C1 segment of cervical spinal cord (tissue), 14 donors: ENCODE data around the gene ARL17A.
"Not testable (repeated sequence)": the region's sequence is repeated elsewhere in the genome, so short reads cannot be mapped to it uniquely, and the experiment has no call there.

Experiments used
- DNase-seq, 14 donors: peaks; one replicate each; lab custom pipeline; 2025; lab: John Stamatoyannopoulos, UW

The ARL17A gene

DNA sequence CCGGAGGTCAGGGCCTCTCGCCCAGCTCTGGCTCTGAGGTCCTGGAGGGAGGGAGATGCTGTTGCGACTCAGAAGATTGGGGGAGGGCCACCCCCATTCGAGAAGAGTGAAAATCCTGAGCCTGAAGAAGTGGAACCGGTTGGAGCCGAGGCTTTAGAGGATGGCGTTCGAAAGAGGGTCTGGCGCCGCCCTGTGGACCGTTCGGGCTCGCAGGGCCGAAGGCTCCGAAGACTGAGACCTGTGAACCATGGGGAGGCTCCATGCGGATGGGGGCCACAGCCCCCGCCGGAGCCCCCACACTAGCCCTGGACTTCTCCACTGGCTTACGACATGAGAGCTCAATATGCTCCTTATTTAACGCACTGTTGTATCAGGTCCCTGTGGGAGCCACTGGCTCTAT is 20.3 kb downstream of the ARL17A start:
- not testable (repeated sequence) for DNase-seq

DNA sequence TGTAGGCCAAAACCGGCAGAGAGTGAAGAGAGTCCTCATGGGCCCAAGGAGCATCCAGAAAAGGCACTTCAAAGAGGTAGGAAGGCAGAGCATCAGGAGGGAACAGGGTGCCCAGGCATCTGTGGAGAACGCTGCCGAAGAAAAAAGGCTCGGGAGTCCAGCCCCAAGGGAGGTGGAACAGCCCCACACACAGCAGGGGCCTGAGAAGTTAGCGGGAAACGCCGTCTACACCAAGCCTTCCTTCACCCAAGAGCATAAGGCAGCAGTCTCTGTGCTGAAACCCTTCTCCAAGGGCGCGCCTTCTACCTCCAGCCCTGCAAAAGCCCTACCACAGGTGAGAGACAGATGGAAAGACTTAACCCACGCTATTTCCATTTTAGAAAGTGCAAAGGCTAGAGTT is 30.9 kb downstream of the ARL17A start:
- not testable (repeated sequence) for DNase-seq

DNA sequence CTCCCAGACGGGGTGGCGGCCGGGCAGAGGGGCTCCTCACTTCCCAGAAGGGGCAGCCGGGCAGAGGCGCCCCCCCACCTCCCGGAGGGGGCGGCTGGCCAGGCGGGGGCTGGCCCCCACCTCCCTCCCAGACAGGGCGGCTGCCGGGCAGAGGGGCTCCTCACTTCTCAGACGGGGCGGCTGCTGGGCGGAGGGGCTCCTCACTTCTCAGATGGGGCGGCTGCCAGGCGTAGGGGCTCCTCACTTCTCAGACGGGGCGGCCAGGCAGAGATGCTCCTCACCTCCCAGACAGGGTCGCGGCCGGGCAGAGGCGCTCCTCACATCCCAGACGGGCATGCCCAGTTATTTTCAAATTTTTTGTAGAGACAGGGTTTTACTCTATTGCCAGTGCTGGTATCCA is 44.8 kb downstream of the ARL17A start:
- not testable (repeated sequence) for DNase-seq

DNA sequence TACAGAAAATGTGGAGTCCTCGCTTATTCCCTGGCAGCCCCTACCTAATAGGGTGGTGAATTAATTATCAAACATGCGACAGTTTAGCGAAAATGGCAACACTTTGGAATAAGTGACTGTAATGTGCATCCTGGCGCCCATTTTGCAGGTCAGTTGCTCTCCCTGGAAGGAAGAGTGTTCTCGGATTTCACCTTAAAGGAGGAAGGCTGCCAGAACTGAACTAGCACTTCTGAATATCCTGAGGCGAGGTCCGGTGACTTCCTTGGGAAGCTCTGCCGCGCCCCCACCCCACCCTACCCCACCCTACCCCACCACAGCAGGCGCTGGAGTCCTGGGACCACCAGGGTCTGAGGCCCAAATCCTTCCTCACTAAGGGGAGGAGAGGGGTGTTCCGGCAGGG is 67.3 kb downstream of the ARL17A start, which contains the start of gene LRRC37A2:
TSS of gene LRRC37A2 (plus strand) at position 301 of the 400 bp plus-strand sequence. CDS start 245 bp downstream, outside the sequence.
- not testable (repeated sequence) for DNase-seq

DNA sequence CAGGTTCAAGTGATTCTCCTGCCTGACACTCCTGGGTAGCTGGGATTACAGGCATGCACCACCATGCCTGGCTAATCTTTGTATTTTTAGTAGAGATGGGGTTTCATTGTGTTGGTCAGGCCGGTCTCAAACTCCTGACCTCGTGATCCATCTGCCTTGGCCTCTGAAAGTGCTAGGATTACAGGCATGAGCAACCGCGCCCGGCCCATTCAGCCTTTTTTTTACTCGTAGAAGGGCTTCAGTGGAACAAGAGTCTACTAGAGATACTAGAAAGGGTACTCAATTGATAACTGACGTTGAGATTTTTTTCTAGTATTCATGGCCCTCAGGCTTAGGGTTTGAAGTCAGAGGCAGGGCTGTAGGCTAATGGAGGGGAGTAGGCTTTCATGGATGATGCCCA is 73.6 kb downstream of the ARL17A start:
- DNase-seq = not testable (repeated sequence)

DNA sequence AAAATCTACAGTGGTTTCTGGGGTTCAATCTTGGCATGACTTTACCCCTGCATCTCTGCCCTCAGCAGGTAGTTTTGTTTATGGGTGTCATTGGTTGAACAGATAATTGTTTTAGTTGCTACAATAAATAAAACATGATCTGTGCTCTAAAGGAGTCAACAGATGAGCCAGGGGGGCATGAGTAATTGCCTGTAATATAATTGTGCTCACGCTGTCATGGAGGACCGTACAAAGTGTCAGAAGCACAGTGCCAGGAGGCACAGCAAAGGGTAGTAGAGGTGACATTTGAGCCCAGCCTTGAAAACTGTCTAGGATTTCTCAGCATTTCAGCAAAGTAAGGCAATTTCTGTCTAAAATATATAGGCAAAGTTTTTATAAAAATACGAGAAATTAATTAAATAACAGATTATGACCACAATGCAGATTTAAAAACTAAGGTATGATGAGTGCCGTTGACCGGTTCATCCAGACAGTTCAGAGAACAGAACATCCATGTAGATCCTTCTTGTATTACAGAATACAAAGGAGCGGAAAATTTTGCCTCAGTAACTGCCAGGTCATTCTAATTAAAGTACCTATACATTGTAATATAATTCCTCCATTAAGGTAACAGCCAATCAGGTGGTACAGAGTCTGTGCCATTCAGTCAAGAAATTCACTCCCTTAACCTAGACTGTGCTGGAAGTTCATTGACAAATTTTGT is 79.9 kb downstream of the ARL17A start:
- not testable (repeated sequence) for DNase-seq

DNA sequence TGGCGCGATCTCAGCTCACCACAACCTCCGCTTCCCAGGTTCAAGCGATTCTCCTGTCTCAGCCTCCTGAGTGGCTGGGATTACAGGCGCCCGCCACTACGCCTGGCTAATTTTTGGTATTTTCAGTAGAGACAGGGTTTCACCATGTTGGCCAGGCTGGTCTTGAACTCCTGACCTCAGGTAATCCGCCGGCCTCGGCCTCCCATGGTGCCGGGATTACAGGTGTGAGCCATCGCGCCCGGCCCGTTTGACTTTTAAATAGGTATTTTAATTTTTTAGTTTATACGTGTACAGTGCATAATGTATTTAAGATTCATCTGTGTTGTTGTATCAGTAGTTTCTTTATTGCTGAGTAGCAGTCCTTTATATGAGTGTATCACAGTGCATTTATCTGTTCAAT is 87.5 kb downstream of the ARL17A start:
- not testable (repeated sequence) for DNase-seq

DNA sequence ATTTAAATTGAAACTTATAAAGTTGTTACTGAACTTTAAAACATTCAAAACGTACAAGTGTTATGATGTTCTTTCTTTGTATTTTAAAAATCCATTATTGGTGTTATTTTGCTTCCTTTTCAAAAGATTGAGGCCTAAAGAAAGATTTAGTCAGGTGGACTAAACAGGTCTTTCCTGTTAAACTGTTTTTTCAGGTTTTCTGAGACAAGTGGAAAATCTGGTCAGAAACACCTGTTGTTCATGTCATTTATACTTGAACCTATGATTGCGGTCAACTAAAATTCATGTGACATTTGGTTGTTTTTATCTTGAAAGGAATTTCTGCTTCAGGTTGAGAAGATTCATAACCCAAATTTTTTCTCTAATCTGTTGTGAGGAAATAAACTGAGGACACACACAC is 98.2 kb downstream of the ARL17A start:
- not testable (repeated sequence) for DNase-seq

DNA sequence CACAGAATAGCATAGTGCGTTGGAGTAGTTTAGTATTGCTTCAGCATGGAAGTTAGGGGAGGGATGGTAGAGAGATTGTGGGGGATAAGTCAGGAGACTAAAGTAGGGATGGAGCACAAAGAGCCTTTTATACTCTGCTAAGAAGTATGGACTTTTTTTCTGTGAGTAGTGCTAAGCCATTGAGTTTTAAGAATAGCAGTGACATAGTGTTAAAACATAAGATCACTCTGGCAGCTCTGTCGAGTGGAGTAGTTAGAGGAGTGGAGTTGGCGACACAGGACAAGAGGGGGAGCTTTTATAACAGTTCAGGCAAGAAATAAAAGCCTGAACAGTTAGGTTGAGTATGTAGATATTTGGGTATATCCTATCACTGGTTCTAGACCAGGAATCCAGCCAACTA is 100.7 kb downstream of the ARL17A start:
- not testable (repeated sequence) for DNase-seq

DNA sequence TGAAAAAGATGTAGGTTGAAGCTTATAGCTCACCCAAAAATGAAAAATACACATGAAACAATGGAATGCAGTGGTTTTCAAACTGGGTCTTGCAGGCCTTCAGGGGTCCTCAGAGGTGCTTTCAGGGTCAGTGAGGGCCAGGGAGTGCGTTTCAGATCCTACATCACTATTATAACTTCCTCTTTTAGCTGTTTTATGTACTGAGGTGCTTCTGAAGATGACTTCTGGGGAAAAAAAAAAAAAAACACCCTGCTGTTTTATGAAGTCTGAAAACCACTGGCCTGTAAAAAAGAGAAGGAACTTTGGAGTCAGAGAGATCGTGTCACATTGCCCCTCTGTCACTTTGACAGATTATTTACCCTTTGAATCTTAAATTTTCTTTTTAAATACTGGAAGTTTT is 103.9 kb downstream of the ARL17A start:
- DNase-seq = not testable (repeated sequence)

DNA sequence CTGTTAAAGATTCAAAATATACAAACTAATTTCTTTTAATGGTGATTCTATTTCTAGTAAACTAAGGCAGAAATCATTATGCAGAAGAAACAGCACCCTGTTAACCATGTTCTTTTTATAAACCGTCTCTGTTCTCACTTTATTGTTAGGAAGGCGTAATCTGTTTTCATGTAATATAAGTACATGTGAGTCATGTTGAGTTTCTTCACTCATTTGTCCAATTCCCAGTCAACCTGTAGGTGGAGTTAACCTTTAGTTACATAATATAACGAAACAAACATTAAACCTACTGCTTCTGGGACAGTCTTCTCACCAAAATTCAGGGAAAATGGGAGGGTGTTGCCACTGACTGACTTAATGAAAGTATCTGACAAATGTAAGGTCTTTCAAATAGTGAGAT is 105.0 kb downstream of the ARL17A start:
- not testable (repeated sequence) for DNase-seq

DNA sequence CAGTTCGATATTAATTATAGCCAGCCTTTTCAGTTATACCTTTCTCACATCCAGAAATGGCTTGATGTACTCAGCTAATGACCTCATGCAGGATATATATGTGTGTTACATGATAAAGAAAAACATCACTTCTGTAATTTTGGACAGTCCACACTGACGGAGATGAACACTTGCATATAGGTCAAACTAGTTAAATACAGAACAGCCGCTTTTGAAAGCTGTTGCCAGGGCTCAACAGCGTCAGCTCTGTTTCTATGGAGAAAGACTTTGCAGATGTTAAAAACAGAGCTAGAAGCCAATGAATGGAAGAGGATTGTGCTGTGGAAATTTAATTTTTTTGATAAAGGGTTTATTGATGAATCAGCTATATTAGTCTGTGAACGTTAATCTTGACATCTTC is 111.9 kb downstream of the ARL17A start:
- DNase-seq = not testable (repeated sequence)
